Astrocyte (in vitro differentiated cells and primary cell): ENCODE measurements around the gene ASPHD1. TPM values are rescaled to one million over a fixed set of nuclear protein-coding genes. Genes with fewer than 3 reads are reported as not detected.

Source experiments
- DNase-seq: peaks from one replicate; pipeline ENCODE4 v3.0.0-alpha.2; 2010; ENCODE audit warnings: low read depth
- FAIRE-seq: peaks from 2 replicates; lab custom pipeline; 2011; peaks lifted over from hg19 to GRCh38; lab: Jason Lieb, UNC
- H2AFZ ChIP-seq: 2 replicates; pipeline ENCODE4 v1.6.0; 2012; ENCODE audit warnings: low read depth, low read length, inconsistent platforms
- H3K27ac ChIP-seq: 2 replicates; pipeline ENCODE4 v1.5.1; 2011; ENCODE audit warnings: low read depth, low read length, inconsistent platforms
- H3K27me3 ChIP-seq: 2 replicates; pipeline ENCODE4 v1.6.0; 2011; ENCODE audit warnings: low read length, inconsistent platforms; ENCODE audit not compliant: insufficient read depth
- H3K36me3 ChIP-seq: 2 replicates; pipeline ENCODE4 v1.5.1; 2011; ENCODE audit warnings: low read length, inconsistent platforms; ENCODE audit not compliant: insufficient read depth
- H3K4me1 ChIP-seq: 2 replicates; pipeline ENCODE4 v1.5.1; 2011; ENCODE audit warnings: low read length, inconsistent platforms; ENCODE audit not compliant: insufficient read depth
- H3K4me2 ChIP-seq: 2 replicates; pipeline ENCODE4 v1.6.0; 2012; ENCODE audit warnings: low read length, inconsistent platforms
- H3K4me3 ChIP-seq: 2 replicates; pipeline ENCODE4 v1.5.1; 2011; ENCODE audit warnings: low read depth, mild to moderate bottlenecking, low read length, inconsistent platforms; ENCODE audit not compliant: insufficient read depth
- H3K79me2 ChIP-seq: 2 replicates; pipeline ENCODE4 v1.6.0; 2012; ENCODE audit warnings: mild to moderate bottlenecking, low read length, inconsistent platforms; ENCODE audit not compliant: insufficient read depth
- H3K9ac ChIP-seq: 2 replicates; pipeline ENCODE4 v1.6.0; 2012; ENCODE audit warnings: mild to moderate bottlenecking, low read length, inconsistent platforms
- H3K9me3 ChIP-seq: 2 replicates; pipeline ENCODE4 v1.5.1; 2012; ENCODE audit warnings: low read depth, mild to moderate bottlenecking, low read length, inconsistent platforms; ENCODE audit not compliant: insufficient read depth
- H4K20me1 ChIP-seq: 2 replicates; pipeline ENCODE4 v1.6.0; 2012; ENCODE audit warnings: low read length, inconsistent platforms; ENCODE audit not compliant: insufficient read depth
- H3K27ac Mint-ChIP-seq: one replicate; pipeline ENCODE4 v1.8.0; 2021; ENCODE audit warnings: mild to moderate bottlenecking, mixed read lengths; ENCODE audit not compliant: unreplicated experiment
- H3K27me3 Mint-ChIP-seq: one replicate; pipeline ENCODE4 v1.8.0; 2021; ENCODE audit warnings: low read depth, mixed read lengths; ENCODE audit not compliant: unreplicated experiment
- H3K36me3 Mint-ChIP-seq: one replicate; pipeline ENCODE4 v1.8.0; 2021; ENCODE audit warnings: low read depth, mixed read lengths; ENCODE audit not compliant: unreplicated experiment
- H3K4me1 Mint-ChIP-seq: one replicate; pipeline ENCODE4 v1.8.0; 2021; ENCODE audit warnings: low read depth, mixed read lengths; ENCODE audit not compliant: unreplicated experiment
- H3K4me3 Mint-ChIP-seq: one replicate; pipeline ENCODE4 v1.8.0; 2021; ENCODE audit warnings: mild to moderate bottlenecking, moderate library complexity, mixed read lengths; ENCODE audit not compliant: unreplicated experiment
- H3K9me3 Mint-ChIP-seq: one replicate; pipeline ENCODE4 v1.8.0; 2021; ENCODE audit warnings: mild to moderate bottlenecking, mixed read lengths; ENCODE audit not compliant: unreplicated experiment
- CTCF ChIP-seq: IDR thresholded peaks from 2 replicates; pipeline ENCODE4 v1.5.1; 2011; ENCODE audit warnings: low read depth, mild to moderate bottlenecking, inconsistent platforms, low read length, moderate library complexity; ENCODE audit not compliant: insufficient read depth
- EZH2 ChIP-seq: IDR thresholded peaks from 2 replicates; pipeline ENCODE4 v1.6.1; 2012; ENCODE audit warnings: mild to moderate bottlenecking, low read length, inconsistent platforms; ENCODE audit not compliant: insufficient read depth
- total RNA-seq: library from RNA; stranded (reverse); gene quantifications from 2 replicates; pipeline ENCODE4 v1.2.1, GENCODE V29; 2021

ASPHD1 gene
- total RNA-seq, 1 donor from 2014 or later, result 43.3 TPM

- no peaks in the 10 kb centered on the region for H3K9me3 Mint-ChIP-seq
- no peak overlapping the region for H3K4me3 Mint-ChIP-seq
- H3K79me2 ChIP-seq, result no peaks in the 10 kb centered on the region
- no peak overlapping the region for H3K27ac Mint-ChIP-seq
- H3K36me3 ChIP-seq, result no peaks in the 10 kb centered on the region
- H3K27ac ChIP-seq, result no peak overlapping the region
- peaks cover 4% of the 10 kb centered on the region for H4K20me1 ChIP-seq
- no peaks in the 10 kb centered on the region for H3K9me3 ChIP-seq
- H3K4me1 ChIP-seq, result peaks cover 3% of the 10 kb centered on the region
- H2AFZ ChIP-seq, result no peak overlapping the region
- DNase-seq, result no peak
- no peak overlapping the region for H3K4me3 ChIP-seq
- no peak overlapping the region for H3K9ac ChIP-seq
- H3K36me3 Mint-ChIP-seq, result peaks cover 11% of the 10 kb centered on the region
- FAIRE-seq, result no peak
- H3K4me1 Mint-ChIP-seq, result no peaks in the 10 kb centered on the region
- TF ChIP-seq EZH2, result no peak
- TF ChIP-seq CTCF, result no peak
- H3K4me2 ChIP-seq, result no peak overlapping the region
- H3K27me3 Mint-ChIP-seq, result no peaks in the 10 kb centered on the region
- H3K27me3 ChIP-seq, result no peaks in the 10 kb centered on the region
These were observed 10.8 kb downstream of the ASPHD1 start for GRCh38 chr16:29910819-29911675.

DNA sequence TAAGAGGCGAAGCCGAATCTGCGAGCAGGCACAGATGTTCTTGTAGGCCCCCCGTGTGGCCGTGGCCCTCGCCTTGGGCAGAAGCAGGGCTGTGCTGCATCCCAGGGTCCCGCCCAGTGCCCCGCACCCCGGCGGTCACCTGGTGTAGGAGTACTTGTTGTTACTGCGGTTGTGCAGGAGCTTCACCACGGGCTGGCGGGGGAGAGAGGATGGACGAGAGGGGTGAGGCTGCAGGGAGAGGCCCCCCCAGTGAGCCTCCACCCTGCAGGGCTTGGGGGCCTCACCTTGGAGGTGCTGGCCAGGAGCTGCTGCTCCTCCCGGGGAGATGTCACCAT is 11.4 kb downstream of the ASPHD1 start:
- TF ChIP-seq CTCF, result no peak
- no peak for TF ChIP-seq EZH2
- Histone ChIP-seq H3K27ac (no peak overlapping the region), H3K9me3 (no peaks in the 10 kb centered on the region), H2AFZ (no peak overlapping the region), H4K20me1 (peaks cover 1% of the 10 kb centered on the region), H3K79me2 (no peaks in the 10 kb centered on the region), H3K27me3 (no peaks in the 10 kb centered on the region), H3K4me1 (peaks cover 5% of the 10 kb centered on the region), H3K9ac (no peak overlapping the region), H3K4me3 (no peak overlapping the region), H3K4me2 (no peak overlapping the region), H3K36me3 (no peaks in the 10 kb centered on the region)
- no peaks in the 10 kb centered on the region for H3K27me3 Mint-ChIP-seq
- no peak overlapping the region for H3K27ac Mint-ChIP-seq
- H3K9me3 Mint-ChIP-seq, result no peaks in the 10 kb centered on the region
- H3K4me3 Mint-ChIP-seq, result no peak overlapping the region
- FAIRE-seq, result no peak
- no peak for DNase-seq
- no peaks in the 10 kb centered on the region for H3K4me1 Mint-ChIP-seq
- peaks cover 12% of the 10 kb centered on the region for H3K36me3 Mint-ChIP-seq

DNA sequence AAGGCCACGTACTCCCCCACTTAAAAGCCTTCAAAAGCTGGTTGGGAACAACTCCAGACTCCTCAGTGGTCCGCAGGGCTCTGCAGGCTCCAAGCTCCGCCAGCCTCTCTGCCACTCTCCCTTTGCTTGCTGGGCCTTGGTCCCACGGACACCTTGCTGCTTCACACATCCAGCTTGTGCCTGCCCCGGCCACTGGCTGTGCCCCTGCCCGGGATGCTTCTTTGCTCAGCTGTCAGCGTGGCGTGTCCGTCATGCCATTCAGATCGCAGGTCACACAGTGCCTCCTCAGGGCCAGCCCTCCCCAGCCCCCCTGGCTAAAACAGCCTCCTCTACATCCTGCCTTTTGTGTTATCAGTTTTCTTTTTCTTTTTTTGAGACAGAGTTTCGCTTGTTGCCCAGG is 11.8 kb downstream of the ASPHD1 start:
- Histone ChIP-seq H3K27me3 (no peaks in the 10 kb centered on the region), H3K9ac (no peak overlapping the region), H4K20me1 (no peaks in the 10 kb centered on the region), H3K9me3 (no peaks in the 10 kb centered on the region), H2AFZ (no peak overlapping the region), H3K4me2 (no peak overlapping the region), H3K36me3 (no peaks in the 10 kb centered on the region), H3K4me1 (peaks cover 5% of the 10 kb centered on the region), H3K79me2 (no peaks in the 10 kb centered on the region), H3K4me3 (no peak overlapping the region), H3K27ac (no peak overlapping the region)
- Mint-ChIP-seq H3K36me3 (peaks cover 15% of the 10 kb centered on the region), H3K4me3 (no peak overlapping the region), H3K9me3 (no peaks in the 10 kb centered on the region), H3K27ac (no peak overlapping the region), H3K27me3 (no peaks in the 10 kb centered on the region), H3K4me1 (no peaks in the 10 kb centered on the region)
- no peak for DNase-seq
- no peak for FAIRE-seq
- no peak for TF ChIP-seq EZH2
- no peak for TF ChIP-seq CTCF
